ENCODE measurements around the gene SLC26A6. TPM values are rescaled to one million over a fixed set of nuclear protein-coding genes. Genes with fewer than 3 reads are reported as not detected.

SLC26A6 gene
- polyA plus RNA-seq, 1 of the 3 experiments (the other 2 are of a cell fraction): 31.9 TPM

- TF ChIP-seq TAF1 (IDR thresholded peaks at IDR 0.05; ENCODE audit: borderline replicate concordance, low read depth, low read length) (no peak), USF1 (IDR thresholded peaks at IDR 0.05; ENCODE audit: borderline replicate concordance, low read depth) (no peak), USF2 (IDR thresholded peaks at IDR 0.05; ENCODE audit: borderline replicate concordance, low read depth, low read length) (no peak), TEAD4 (IDR thresholded peaks at IDR 0.05; ENCODE audit: borderline replicate concordance, insufficient read depth) (no peak), MEF2A (IDR thresholded peaks at IDR 0.05; ENCODE audit: borderline replicate concordance, low read depth) (no peak), RXRA (IDR thresholded peaks at IDR 0.05; ENCODE audit: borderline replicate concordance, low read depth) (no peak)
These were observed 45.7 kb upstream of the SLC26A6 start (continued) for GRCh38 chr3:48680811-48681540.

- H3K36me3 ChIP-seq (replicated peaks in 1 of 2; ENCODE audit: control insufficient read depth in 1 of 2, insufficient read depth in 2 of 2, low read length in 1 of 2): peaks cover 0 to 40% of the 10 kb centered on the region in 2 experiments
- 96% methylated on average over 19 of the region's 20 CpGs for WGBS (ENCODE audit: low lambda C conversion rate)
- H3K4me2 ChIP-seq: no peak overlapping the region
- no peak for DNase-seq
- H3K9me2 ChIP-seq: no peaks in the 10 kb centered on the region
- no peaks in the 10 kb centered on the region for H3F3A ChIP-seq (replicated peaks; ENCODE audit: insufficient read depth)
- no peak overlapping the region for H3K4me3 ChIP-seq (ENCODE audit: low read depth in 2 of 2, low read length in 1 of 2)
- no peak overlapping the region for H3K9ac ChIP-seq
- ChIA-PET CTCF (interaction anchor here (0.9 kb wide), 1 partner anchor 16 kb away, joined by 3 read pairs; no protein-coding TSS in a partner anchor), POLR2A (no interaction called here)
- no peak for TF ChIP-seq MAX (IDR thresholded peaks at IDR 0.05; ENCODE audit: low read depth)
- no peak for TF ChIP-seq MEF2A (IDR thresholded peaks at IDR 0.05; ENCODE audit: borderline replicate concordance, low read depth)
- no peak for TF ChIP-seq ZBTB33 (IDR thresholded peaks at IDR 0.05; ENCODE audit: borderline replicate concordance, low read depth)
- no peak for TF ChIP-seq TAF1 (IDR thresholded peaks at IDR 0.05; ENCODE audit: borderline replicate concordance, low read depth, low read length)
- no peak overlapping the region for H3K27ac ChIP-seq (ENCODE audit: low read depth in 2 of 2, low read length in 1 of 2)
- H3K79me2 ChIP-seq (ENCODE audit: insufficient read depth): peaks cover 18% of the 10 kb centered on the region
- H2AFZ ChIP-seq (ENCODE audit: low read depth): no peak overlapping the region
- 0 out of 2 replicates have a peak, but pooled peaks cover 4% of the 10 kb centered on the region for H4K20me1 ChIP-seq (ENCODE audit: insufficient read depth)
- H3K9me3 ChIP-seq: no peaks in the 10 kb centered on the region
- H3K27me3 ChIP-seq (ENCODE audit: insufficient read depth): no peaks in the 10 kb centered on the region
- peaks cover 19 to 23% of the 10 kb centered on the region in 2 experiments for H3K4me1 ChIP-seq (ENCODE audit: control insufficient read depth in 1 of 2, insufficient read depth in 2 of 2, low read depth in 1 of 2, low read length in 1 of 2)
These were observed 44.4 kb upstream of the SLC26A6 start for GRCh38 chr3:48679411-48680391.

All from SK-N-SH (cell line).